ENCODE data around the gene RTKN2.

The RTKN2 gene

DNA sequence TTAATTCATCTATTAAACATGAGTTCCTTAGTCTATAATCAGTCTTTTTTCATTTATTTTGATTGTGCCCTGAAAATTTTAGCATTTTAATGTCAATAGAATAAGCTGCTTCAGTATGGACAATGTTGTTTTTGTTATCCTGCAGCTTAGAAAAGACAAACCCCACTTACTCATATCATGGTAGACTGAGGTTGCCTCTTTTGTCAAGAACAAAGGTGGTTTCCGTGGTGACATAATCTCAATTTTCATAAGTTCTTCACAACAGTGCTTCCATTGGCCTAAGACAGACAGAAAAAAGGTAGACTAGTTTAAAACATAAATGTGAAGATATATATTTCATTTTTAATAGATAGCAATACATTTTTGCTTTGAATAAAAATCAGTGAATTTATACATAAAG, 69.1 kb downstream of the RTKN2 start:
- no peak for DNase-seq (ENCODE audit: low read depth)
- TF ChIP-seq, protein P1, sequence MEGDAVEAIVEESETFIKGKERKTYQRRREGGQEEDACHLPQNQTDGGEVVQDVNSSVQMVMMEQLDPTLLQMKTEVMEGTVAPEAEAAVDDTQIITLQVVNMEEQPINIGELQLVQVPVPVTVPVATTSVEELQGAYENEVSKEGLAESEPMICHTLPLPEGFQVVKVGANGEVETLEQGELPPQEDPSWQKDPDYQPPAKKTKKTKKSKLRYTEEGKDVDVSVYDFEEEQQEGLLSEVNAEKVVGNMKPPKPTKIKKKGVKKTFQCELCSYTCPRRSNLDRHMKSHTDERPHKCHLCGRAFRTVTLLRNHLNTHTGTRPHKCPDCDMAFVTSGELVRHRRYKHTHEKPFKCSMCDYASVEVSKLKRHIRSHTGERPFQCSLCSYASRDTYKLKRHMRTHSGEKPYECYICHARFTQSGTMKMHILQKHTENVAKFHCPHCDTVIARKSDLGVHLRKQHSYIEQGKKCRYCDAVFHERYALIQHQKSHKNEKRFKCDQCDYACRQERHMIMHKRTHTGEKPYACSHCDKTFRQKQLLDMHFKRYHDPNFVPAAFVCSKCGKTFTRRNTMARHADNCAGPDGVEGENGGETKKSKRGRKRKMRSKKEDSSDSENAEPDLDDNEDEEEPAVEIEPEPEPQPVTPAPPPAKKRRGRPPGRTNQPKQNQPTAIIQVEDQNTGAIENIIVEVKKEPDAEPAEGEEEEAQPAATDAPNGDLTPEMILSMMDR (IDR thresholded peaks at IDR 0.05; ENCODE audit: control insufficient read depth, extremely low read depth, insufficient read depth) = no peak

DNA sequence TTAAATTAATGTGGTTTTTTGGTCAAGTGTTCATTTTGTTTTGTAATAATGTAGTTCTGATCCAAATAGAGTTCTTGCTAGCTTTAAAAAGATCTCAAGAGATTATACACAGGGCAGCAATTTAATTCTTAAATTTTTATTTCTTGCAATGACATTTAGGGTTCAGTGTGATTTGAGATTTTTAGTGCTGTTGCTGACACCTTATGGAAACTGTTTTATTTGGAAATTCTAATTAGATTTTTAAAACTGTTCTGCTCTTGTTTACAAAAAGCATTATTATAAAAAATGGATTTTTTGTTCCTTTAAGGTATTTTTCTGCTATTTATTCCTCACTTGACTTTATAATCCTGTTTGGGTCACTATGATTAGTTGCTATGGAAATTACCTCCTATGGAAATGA, 72.1 kb downstream of the RTKN2 start:
- DNase-seq (ENCODE audit: low read depth) = no peak
- TF ChIP-seq, protein P1 (IDR thresholded peaks at IDR 0.05; ENCODE audit: control insufficient read depth, extremely low read depth, insufficient read depth) = no peak
- H3K4me3 ChIP-seq (ENCODE audit: low read depth, low read length) = no peak overlapping the region

More for the DNA sequence above, 69.1 kb downstream of the RTKN2 start:
- no peak overlapping the region for H3K4me3 ChIP-seq (ENCODE audit: low read depth, low read length)

DNA sequence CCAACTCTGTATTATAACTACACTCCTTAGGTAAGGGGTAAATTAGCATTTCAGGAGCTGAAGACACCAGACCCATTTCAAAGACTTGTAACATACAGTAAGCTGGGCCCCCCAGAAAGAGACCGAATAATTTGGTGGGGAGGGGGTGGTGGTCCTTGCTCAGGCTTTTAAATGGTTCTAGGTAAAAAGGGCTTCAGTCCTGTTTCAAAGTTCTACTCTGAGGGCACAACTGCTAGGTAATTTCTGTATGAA, 73.0 kb downstream of the RTKN2 start:
- TF ChIP-seq, protein P1 (IDR thresholded peaks at IDR 0.05; ENCODE audit: control insufficient read depth, extremely low read depth, insufficient read depth) = no peak
- H3K4me3 ChIP-seq (ENCODE audit: low read depth, low read length) = no peak overlapping the region
- DNase-seq (ENCODE audit: low read depth) = no peak

DNA sequence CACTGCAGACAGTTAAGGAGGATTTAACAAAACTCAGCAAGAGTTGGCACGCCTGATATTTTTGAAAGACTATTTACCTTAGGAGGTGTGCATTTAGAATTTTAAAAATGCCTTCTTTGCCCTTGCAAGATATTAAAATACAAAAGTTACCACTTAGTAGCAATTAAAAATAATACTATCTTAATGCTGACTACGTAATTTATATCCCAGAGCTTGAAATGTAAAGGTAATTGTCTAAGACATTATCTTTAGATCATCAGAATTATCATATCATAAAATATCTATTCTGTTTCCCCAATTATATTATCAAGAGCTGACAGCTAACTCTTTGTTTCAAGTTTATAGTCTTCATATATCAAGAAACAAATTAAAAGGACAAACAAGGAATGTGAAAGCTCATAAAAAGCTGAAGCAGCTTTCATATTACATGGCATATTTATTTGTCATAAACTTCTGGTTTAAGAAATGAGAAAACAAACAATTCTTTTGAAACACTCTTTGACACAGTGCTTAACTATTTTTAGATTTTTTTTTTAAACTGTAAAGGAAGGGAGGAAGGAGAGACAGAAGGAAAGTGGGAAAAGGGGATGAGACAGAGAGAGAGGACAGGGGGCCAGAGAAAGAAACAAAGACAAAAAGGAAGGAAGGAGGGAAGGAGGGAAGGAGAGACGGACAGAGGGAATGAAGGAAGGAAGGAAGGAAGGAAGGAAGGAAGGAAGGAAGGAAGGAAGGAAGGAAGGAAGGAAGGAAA, 73.5 kb downstream of the RTKN2 start:
- no peak for DNase-seq (ENCODE audit: low read depth)
- TF ChIP-seq, protein P1 (IDR thresholded peaks at IDR 0.05; ENCODE audit: control insufficient read depth, extremely low read depth, insufficient read depth) = no peak
- no peak overlapping the region for H3K4me3 ChIP-seq (ENCODE audit: low read depth, low read length)

DNA sequence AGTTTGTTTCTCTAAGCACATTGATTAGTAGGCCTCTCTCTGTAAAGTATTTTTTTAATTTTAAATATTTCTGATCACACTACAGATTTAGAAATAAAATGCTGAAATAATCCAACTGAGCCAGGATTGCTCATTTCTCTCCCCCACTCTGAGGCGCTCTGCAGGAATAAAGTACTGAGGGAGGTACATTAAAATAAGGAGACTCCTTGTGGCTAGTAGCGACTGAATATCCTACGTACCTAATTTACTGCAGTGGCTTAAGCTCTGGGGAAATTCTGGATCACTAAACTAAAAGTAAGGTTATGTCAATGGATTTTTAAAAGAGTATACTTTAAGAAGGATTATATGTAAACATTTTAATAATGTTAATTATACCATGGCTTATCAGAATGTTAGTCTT, 75.2 kb downstream of the RTKN2 start:
- H3K4me3 ChIP-seq (ENCODE audit: low read depth, low read length) = no peak overlapping the region
- TF ChIP-seq, protein P1 (IDR thresholded peaks at IDR 0.05; ENCODE audit: control insufficient read depth, extremely low read depth, insufficient read depth) = 0 out of 2 replicates have a peak, but pooled peaks have one; percentile 5
- DNase-seq (ENCODE audit: low read depth) = no peak

DNA sequence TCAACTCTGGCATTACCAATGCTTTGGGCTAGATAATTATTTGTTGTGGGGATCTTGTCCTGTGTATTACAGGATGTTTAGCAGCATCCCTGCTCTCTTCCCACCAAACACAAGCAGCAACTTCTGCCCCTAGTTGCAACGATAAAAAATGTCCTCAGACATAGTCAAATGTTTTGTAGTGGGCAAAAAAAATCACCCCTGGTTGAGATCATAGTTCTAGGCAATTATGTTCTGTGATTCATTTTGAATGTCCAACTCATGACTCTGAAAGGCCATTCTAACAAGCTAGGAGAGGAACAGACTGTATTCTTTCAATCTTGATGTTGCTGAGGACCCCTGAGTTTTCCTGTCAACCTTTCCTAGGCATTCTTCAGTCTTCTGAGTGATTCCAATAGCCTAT, 79.5 kb downstream of the RTKN2 start:
- no peak for DNase-seq (ENCODE audit: low read depth)
- H3K4me3 ChIP-seq (ENCODE audit: low read depth, low read length) = no peak overlapping the region
- TF ChIP-seq, protein P1 (IDR thresholded peaks at IDR 0.05; ENCODE audit: control insufficient read depth, extremely low read depth, insufficient read depth) = no peak

DNA sequence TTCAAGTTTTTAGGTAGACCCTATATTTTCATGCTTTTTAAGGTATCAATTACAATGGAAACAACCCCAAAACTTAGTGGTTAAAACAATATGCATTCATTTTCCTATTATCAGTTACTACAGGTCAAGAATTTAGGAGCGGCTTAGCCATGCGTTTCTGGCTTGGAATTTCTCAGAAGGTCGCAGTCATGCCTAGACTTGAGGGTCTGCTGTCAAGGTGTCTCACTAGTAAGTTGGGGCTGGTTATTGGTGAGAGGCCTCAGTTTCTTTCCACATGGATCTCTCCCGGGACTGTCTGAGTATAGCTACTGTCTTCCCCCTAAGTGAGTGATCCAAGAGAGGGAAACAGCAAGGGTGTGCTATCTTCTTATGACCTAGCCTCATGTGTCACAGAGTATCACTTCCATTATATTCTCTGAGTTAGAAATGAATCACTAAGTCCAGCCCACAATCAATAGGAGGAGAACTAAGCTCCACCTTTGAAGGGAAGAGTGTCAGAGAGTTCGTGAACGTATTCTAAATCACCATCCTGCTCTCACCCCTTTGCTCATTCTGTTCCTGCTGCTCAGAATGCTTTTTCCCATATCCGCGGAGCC, 80.5 kb downstream of the RTKN2 start:
- no peak for DNase-seq (ENCODE audit: low read depth)
- TF ChIP-seq, protein P1 (IDR thresholded peaks at IDR 0.05; ENCODE audit: control insufficient read depth, extremely low read depth, insufficient read depth) = no peak
- H3K4me3 ChIP-seq (ENCODE audit: low read depth, low read length) = no peak overlapping the region
